Posterior cingulate gyrus (tissue), 11 donors: Measurements from ENCODE around the gene CELA3B.

ENCODE experiments used
- DNase-seq, 10 donors: peaks; one replicate each; pipeline versions ENCODE4 v3.0.0 to v3.0.0-alpha.2; 2020 to 2021; ENCODE audit warnings: mixed read lengths in 3 of 10
- intact Hi-C: fragments of 100-400 bp; cut with DNase I; formaldehyde crosslinking; loops from one replicate; pipeline ENCODE4 v1.15.1; 2023

The CELA3B gene

GRCh38 chr1:22038036-22038435 lies 61.2 kb downstream of the CELA3B start:
- DNase-seq: peak in 5 of 10 donors; percentile 7 to 87 (median 48)

More at GRCh38 chr1:22038036-22038435, 61.2 kb downstream of the CELA3B start:
- intact Hi-C loops: no loop called here
